Neutrophil (primary cell): ENCODE measurements around the gene SLC5A10.
"Not testable (repeated sequence)": the region's sequence is repeated elsewhere in the genome, so short reads cannot be mapped to it uniquely, and the experiment has no call there.

Source experiments
- H3K27ac ChIP-seq: fragments of 200-600 bp; sonication (generic); 2 replicates; pipeline ENCODE4 v1.5.1; 2016; ENCODE audit warnings: mild to moderate bottlenecking, moderate library complexity
- H3K27me3 ChIP-seq: fragments of 200-600 bp; sonication (generic); 2 replicates; pipeline ENCODE4 v1.6.0; 2016; ENCODE audit warnings: mild to moderate bottlenecking
- H3K36me3 ChIP-seq: fragments of 200-600 bp; sonication (generic); 2 replicates; pipeline ENCODE4 v1.5.1; 2017
- H3K4me1 ChIP-seq, 2 experiments: fragments of 200-600 bp in 1 of 2; sonication (generic) in 1 of 2; 1 replicate in 1 of 2; 2 replicates in 1 of 2; pipeline versions ENCODE4 v1.5.1 to v1.6.1; 2013 to 2016; ENCODE audit warnings: low read depth in 1 of 2, low read length in 1 of 2, mild to moderate bottlenecking in 1 of 2, moderate library complexity in 1 of 2; ENCODE audit not compliant: control insufficient read depth in 1 of 2, insufficient read depth in 1 of 2
- H3K4me3 ChIP-seq, 2 experiments: fragments of 200-600 bp in 1 of 2; sonication (generic) in 1 of 2; 1 replicate in 1 of 2; 2 replicates in 1 of 2; pipeline ENCODE4 v1.5.1; 2013 to 2016; ENCODE audit warnings: low read depth in 1 of 2, low read length in 1 of 2, mild to moderate bottlenecking in 1 of 2, moderate library complexity in 1 of 2
- H3K9me3 ChIP-seq: fragments of 200-600 bp; sonication (generic); 2 replicates; pipeline ENCODE4 v1.5.1; 2016
- TF ChIP-seq, protein P1 (sequence below): fragments of 200-600 bp; sonication (generic); IDR thresholded peaks from 2 replicates; pipeline ENCODE4 v1.5.1; 2016; ENCODE audit warnings: antibody characterized with exemption

The SLC5A10 gene

DNA sequence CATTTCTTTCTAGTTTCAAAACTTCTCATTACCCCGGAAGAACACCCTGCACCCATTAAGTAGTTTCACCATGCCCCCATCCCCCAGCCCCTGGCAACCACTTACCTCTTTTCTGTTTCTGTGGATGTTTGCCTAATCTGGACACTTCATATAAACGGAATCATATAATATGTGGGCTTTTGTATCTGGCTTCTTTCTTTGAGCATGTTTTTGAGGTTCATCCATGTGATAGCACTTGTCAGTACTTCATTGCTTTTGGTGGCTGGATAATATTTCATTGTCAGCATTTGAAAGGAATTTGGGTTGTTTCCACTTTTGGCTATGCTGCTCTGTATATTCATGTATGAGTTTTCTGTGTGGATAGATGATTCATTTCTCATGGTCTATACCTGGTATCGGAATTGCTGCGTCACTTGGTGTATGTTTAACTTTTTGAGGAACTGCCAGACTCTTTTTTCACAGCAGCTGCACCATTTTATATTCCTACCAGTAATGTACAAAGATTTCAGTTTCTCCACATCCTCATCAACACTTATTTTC lies 30.0 kb upstream of the SLC5A10 start:
- Histone ChIP-seq H3K27me3 (no peaks in the 10 kb centered on the region), H3K27ac (peak overlapping the region; percentile 41), H3K36me3 (peaks cover 17% of the 10 kb centered on the region), H3K4me3 (no peak overlapping the region), H3K9me3 (no peaks in the 10 kb centered on the region), H3K4me1 (peaks cover 5 to 8% of the 10 kb centered on the region in 2 experiments)
- TF ChIP-seq, protein P1, sequence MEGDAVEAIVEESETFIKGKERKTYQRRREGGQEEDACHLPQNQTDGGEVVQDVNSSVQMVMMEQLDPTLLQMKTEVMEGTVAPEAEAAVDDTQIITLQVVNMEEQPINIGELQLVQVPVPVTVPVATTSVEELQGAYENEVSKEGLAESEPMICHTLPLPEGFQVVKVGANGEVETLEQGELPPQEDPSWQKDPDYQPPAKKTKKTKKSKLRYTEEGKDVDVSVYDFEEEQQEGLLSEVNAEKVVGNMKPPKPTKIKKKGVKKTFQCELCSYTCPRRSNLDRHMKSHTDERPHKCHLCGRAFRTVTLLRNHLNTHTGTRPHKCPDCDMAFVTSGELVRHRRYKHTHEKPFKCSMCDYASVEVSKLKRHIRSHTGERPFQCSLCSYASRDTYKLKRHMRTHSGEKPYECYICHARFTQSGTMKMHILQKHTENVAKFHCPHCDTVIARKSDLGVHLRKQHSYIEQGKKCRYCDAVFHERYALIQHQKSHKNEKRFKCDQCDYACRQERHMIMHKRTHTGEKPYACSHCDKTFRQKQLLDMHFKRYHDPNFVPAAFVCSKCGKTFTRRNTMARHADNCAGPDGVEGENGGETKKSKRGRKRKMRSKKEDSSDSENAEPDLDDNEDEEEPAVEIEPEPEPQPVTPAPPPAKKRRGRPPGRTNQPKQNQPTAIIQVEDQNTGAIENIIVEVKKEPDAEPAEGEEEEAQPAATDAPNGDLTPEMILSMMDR: no peak

DNA sequence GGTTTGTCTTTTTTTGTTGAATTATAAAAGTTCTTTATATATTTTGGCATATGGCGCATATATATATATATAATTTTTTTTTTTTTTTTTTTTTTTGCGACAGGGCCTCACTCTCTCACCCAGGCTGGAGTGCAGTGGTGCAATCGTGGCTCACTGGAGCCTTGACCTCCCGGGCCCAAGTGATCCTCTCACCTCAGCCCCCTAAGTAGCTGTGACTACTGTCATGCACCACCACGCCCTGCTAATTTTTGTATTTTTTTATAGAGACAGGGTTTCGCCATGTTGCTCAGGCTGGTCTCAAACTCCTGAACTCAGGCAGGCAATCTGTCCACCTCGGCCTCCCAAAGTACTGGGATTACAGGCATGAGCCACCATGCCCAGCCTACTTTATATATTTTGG lies 29.4 kb upstream of the SLC5A10 start:
- H3K4me3 ChIP-seq: not testable (repeated sequence)

GRCh38 chr17:18925187-18925586 lies 26.8 kb upstream of the SLC5A10 start:
- TF ChIP-seq, protein P1: no peak
- no peak overlapping the region for H3K4me3 ChIP-seq
- no peaks in the 10 kb centered on the region for H3K9me3 ChIP-seq
- H3K36me3 ChIP-seq: peaks cover 32% of the 10 kb centered on the region
- no peaks in the 10 kb centered on the region for H3K27me3 ChIP-seq
- H3K4me1 ChIP-seq: peaks cover 5 to 8% of the 10 kb centered on the region in 2 experiments
- H3K27ac ChIP-seq: no peak overlapping the region

More for the DNA sequence above, 29.4 kb upstream of the SLC5A10 start:
- H3K4me1 ChIP-seq, H3K9me3 ChIP-seq, H3K27me3 ChIP-seq, H3K27ac ChIP-seq: not testable (repeated sequence)
- H3K36me3 ChIP-seq: peaks cover 21% of the 10 kb centered on the region

DNA sequence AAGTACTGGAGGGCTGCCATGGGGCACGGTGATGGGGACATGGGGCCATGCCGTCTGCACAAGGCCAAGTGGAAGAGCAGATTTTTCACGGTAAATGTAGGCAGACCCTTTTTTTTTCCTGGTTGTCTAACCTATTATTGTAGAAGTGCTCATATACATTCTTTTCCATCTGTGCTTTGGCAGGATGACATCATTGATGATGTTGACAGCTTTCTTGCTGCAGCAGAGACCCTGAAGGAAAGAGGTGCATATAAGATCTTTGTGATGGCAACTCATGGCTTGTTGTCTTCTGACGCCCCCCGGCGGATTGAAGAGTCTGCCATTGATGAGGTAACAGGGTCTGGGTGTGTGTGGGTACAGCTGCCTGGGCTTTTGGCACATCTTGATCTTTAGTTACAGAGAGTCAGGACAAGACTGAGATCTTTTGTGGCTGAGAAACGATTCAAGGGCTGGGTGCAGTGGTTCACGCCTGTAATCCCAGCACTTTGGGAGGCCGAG lies 23.3 kb upstream of the SLC5A10 start:
- Histone ChIP-seq H3K27me3 (no peaks in the 10 kb centered on the region), H3K36me3 (peaks cover 49% of the 10 kb centered on the region), H3K4me1 (no peaks in the 10 kb centered on the region), H3K9me3 (no peaks in the 10 kb centered on the region), H3K27ac (no peak overlapping the region), H3K4me3 (no peak overlapping the region)
- TF ChIP-seq, protein P1: no peak

- Histone ChIP-seq H3K9me3 (no peaks in the 10 kb centered on the region), H3K27me3 (no peaks in the 10 kb centered on the region), H3K36me3 (peaks cover 39% of the 10 kb centered on the region), H3K27ac (no peak overlapping the region), H3K4me3 (no peak overlapping the region), H3K4me1 (no peaks in the 10 kb centered on the region)
- TF ChIP-seq, protein P1: no peak
Observed at GRCh38 chr17:18932360-18933055, 19.5 kb upstream of the SLC5A10 start.
